Stimulated activated CD8-positive, alpha-beta memory T cell treated with anti-CD3 and anti-CD28 coated beads, Interleukin-7, amount 100 ng/mL, for 4 hours (primary cell): Measurements from ENCODE around the gene PEF1.
A peak's percentile ranks its signal among the peaks of the same experiment; 100 is the strongest.
"Not testable (repeated sequence)": the region's sequence is repeated elsewhere in the genome, so short reads cannot be mapped to it uniquely, and the experiment has no call there.

Source experiments
- DNase-seq, 2 donors: peaks; one replicate each; pipeline ENCODE4 v3.0.0-alpha.2; 2020; ENCODE audit warnings: low read depth in 2 of 2

The PEF1 gene

DNA sequence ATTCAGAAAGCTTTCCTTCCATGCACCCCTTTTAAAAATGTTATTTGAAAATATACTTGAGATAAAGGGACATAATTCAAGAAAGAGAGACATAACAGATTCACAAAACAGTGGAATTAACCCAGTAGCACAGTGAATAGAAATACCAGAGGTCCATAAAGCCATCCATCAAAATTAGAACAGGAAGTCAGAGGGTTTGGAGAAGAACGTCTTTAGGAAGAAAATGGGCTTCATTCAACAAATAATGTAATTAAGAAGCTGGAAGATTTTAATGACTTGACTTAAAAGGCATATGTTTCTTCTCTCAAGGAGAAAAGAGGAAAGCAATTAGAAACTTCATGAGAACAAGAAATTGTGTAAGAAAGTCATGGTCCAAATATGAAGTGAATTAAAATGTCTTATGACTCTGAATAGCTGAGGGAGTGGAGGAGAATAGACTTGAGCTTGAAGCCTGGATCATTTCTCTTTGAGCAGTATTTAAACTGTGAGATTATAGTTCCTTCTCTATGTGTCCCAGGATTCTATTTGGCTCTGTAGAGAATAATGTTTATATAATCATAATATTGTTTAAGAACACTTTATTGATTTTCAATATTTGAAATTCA is 35.1 kb downstream of the PEF1 start:
- DNase-seq = no peak

DNA sequence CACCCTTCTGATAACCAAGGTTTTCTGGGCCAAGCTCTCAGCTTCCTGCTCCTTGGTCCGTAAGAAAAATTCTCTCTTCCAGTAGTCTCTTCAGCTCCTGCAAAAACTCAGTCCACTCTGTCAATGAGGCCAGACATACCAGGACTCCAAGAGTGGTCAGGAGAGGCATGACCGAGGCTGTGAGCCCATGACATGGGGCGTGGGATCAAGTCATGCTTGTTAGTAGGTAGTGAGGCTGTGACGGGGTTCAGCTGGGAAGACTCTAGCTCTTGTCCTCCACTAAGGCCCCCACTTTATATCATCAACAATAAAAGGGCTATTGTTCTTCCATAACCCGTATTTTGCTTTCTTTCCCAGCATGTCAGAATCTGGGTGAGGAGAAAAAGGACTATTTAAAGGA is 37.3 kb downstream of the PEF1 start:
- no peak for DNase-seq

DNA sequence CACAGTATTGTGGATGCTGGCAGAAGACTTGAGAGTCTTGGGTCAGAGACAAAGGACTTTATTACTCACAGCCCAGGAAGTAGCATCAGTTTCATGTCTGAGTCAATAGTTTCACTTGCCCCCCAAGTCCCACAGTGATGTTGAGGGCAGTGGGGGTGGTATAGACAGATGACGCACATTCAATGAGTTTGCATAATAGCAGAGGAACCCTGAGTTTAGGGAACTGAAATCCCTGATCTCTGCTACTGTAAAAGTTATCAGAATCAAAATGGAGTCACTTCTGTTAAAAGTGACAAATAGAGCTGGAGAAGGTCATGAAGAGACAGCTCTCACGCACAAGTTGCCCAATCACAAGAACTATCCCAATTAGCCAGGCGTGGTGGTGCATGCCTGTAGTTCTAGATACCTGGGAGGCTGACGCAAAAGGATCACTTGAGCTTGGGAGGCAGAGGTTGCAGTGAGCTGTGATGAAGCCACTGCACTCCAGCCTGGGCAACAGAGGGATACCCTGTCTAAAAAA is 38.7 kb downstream of the PEF1 start:
- no peak for DNase-seq

DNA sequence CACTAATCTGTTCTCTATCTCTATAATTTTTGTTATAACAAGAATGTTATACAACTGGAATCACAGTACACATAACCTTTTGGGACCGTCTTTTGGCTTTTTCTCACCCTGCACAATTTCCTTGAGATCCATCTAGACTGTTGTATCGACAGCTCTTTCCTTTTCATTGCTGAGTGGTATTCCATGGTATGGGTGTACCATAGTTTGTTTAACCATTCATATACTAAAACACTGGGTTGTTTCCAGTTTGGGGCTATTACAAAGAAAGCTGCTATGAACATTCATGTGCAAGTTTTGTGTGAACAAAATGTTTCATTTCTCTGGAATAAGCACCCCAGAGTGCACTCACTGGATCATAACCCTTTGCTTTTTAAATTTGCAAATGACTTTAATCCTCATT is 42.6 kb downstream of the PEF1 start:
- DNase-seq = no peak

DNA sequence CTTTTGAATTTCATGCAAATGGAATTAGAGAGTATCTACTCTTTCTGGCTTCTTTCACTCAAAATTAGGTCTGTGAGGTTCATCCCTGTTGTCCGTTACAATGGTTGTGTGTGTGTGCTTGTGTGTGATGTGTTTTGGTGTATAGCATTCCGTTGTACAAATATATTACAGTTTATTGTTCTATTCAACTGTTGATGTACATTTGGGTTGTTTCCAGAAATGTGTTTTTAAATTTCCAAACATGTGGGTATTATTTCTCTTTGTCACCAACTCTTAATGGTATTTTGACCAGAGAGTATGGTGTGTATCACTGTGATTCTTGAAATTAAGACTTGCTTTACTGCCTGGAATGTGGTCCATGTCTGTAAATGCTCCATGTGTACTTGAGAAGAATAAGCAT is 44.0 kb downstream of the PEF1 start:
- DNase-seq = no peak

DNA sequence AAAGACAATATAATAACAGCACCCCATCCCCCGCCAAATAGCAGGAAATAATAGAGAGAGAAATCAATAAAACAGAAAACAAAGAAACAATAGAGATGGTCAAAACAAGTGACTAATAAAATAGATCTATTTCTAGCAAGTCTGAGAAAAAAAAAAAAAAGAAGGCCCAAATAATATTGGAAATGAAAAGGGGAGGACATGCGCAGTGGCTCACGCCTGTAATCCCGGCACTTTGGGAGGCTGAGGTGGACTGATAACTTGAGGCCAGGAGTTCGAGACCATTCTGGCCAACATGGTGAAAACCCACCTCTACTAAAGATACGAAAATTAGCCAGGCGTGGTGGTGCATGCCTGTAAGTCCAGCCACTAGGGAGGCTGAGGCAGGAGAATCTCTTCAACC is 45.7 kb downstream of the PEF1 start:
- no peak for DNase-seq

DNA sequence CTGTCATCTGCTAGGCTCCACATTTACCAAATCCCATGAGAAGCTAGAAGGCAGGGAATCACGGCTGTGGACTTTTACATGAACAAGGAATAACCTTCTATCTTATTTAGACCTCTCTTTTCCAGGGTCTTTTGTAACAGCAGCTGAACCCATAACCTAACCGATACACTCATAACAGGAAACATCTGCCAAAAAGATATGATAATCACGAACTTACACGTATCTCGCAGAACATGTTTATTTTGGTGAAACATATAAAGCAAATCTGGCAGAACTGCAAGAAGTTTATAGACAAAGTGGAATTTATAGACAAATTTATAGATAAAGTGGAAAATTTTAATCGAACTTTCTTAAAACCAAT is 48.0 kb downstream of the PEF1 start:
- no peak for DNase-seq

DNA sequence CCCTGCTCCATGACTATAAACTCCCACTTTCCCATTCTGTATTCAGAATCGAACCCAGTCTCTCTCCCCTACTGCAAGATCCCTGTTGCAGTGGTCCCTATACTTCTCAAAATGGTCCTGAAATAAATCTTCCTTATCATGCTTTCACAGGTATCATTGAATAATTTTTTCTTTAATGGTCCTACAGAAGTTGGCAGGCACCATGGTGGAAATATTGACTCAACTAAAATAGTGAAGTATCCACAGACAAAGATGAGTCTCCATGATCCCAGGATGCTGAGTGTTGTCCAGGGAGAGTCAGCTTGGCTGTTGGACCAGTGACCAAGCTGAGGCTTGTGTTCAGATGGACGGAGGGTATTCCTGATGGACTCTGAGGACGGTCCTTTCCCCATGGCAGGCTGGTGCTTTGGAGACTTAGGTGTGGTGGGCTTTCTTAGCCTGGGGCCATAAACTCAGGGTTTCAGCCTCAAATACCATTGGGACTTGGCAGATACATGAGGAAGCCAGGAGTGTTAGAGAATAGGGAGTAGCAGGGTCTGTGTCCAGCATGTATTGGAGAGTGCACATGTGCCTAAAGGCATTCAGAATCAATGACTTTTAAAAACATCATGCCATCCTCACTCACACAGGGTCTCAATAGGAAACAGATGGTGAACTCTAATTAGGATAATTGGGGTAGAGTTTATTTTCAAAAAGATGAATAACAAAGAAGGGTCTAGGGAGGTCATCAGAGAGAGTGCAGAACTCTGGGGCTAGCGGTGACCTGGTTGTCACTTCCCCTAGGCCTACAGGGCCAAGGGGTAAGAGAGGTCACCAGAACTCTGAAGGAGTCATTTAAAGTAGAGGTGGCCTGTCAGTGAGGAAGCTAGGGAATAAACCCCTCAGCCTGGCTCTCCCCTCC is 48.6 kb downstream of the PEF1 start:
- no peak for DNase-seq

DNA sequence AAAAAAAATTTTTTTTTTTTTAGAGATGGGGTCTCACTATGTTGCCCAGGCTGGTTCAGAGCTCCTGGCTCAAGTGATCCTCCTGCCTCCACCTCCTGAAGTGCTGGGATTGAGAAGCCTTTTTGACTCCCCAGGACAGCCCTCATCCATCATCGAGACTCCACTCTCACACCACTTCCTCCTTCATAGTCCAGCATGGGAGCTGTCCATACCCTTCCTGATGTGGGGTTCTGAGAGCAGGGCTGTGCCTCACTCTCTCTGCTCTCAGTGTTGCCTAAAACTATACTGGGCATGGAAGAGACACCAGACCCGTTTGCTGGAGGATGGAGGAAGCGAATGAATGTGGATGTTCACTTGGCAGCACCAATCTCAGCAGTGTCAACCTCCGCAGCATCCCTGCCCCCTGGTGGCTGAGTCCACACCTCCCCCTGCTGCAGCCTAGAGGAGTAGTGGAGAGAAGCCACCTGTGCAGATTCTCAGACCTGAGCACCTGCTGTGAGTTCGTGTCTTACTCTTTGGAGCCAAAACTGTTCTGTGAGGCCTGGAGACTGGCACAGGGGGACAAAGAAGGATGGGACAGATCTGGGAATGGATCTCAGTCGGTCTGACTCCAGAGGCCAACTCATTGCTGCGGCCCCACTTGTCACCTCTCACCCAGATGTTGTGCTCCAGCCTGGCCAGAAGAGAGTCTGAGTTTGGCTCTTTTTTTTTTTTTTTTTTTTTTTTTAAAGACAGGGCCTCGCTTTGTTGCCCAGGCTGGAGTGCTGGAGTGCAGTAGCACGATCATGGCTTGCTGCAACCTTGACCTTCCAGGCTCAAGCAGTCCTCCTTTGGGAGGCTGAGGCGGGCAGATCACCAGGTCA is 50.7 kb downstream of the PEF1 start:
- peak; percentile 17 to 45 for DNase-seq

DNA sequence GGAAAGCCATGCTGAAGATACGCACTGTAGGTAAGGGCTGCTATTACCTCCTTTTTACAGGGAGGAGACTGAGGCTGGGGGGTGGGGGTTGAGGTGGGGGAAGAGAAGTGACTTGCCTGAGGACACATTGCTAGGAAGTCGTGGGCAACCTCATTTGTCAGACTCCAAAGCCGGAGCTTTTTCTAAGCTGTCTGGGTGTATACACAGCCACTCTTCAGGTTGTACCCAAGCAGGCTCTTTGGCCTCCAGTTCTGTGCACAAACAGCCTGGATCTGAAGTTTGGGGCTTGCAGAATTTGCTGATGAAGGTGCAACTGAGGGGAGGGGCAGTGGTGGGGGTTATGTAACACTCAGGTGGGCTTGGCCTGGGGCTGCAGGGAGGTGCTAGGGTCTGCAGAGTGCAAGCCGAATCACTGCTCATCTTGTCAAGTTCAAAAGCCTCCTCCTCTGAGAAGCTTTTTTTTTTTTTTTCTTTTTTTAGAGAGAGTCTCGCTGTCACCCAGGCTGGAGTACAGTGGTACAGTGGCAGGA is 51.5 kb downstream of the PEF1 start:
- no peak for DNase-seq

DNA sequence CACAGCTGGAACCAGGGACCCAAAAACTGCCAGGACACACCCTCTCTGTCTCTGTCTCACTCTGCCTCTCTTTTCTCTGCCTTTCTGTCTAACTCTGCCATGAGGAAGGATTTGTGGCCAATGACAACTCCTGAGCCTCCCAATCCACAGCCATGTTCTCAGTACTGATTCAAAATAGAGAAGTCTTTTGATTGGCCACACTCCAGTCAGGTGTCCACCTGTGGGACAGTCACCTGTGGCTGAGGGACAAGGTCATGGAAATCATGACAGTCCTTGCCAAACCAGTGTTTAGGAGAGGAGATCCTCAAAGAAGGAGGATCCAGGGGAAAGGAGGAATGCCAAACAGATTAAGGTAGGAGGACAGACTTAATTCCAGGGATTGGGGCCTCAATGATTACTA is 52.5 kb downstream of the PEF1 start:
- no peak for DNase-seq

DNA sequence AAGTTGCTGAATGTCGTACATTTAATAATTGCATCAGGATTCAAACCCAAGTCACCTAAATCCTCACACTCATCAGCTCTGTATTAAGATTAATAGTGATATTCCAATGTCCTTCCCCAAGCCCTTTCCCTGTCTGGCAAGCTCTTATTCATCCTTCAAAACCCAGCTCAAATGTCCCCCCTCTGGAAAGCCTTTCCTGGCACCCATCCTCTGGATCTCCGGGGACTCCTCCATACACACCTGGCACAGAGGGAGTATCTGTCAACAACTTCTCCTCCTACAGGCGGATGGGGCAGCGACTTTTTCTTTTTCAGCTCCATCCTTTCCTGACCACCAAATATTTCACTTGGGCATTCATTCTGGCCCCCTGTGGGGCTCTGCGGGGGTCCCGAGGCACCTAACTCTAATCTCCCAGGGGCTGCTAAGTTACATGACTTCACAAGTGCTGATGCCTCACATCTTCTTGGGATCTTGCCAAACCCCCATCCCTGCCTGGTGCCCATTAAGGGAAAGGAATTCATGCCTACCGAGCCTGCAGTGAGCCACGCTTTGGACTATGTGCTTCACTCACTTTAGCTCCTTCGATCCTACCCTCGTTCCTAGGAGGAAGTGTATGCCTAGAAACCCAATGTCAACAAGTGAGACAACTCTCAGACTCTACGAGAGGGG is 53.1 kb downstream of the PEF1 start:
- no peak for DNase-seq

DNA sequence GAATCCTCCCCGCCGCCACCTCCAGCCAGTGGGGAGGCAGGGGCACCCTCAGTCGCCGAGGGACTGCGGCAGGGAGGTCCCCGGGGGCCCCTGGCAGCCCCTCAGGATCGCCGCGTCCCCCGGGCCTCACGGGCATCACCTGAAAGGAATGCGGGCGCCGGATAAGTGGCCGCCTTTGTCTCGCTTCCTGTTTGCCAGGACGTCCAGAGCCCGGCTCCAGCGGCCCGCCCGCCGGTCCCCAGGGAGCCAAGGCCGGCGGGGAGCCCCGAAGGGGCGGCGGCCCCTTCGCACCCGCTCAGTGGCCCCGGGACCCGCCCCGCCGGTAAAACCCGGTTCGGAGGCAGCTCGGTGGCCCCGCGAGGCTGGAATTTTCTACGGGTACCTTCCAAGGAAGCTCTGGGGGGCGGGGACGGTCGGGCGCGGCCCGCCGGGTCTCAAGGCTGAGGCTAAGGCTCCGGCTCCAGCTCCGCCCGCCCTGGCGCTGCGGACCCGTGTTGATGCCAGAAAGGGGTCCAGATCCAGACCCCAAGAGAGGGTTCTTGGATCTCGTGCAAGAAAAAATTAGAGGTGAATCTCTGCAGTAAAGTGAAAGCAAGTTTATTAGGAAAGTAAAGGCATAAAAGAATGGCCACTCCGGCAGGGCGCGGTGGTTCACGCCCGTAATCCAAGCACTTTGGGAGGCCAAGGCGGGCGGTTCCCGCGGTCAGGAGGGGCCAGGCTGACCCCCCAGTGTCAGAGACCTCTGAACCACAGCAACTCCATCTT is 55.7 kb downstream of the PEF1 start:
- no peak for DNase-seq

DNA sequence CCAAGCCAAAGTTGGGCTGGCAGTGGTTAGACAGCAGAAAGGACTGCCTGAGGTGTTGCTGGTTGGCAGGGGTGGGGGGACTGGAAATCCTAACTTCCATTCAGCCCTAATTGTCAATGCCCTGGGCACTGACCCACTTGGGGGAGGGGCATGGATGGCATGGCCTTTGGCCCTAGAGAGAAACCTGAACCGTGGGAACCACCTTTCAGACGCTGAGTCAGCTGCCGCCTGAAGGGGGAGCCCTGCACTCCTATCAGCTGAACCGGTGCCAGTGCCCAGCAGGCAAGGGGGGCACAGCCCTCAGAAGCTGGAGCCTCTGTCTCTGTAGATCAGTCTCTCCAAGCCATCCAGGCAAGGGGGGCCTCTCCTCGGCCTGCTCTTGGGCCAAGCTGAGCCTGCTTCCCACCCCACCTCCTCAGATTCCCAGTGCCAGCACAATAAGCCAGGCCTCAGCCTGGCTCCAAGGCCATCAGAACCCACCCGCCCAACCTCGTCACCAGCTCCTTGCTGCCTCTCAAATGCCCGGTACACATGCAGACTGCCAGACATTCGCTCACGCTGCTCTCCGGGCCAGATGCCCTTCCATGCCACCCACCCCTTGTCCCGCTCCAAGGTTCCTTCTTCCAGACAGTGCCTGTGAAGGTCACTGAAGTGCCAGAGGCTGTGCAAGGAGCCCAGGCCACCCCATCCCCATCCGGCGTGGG is 56.8 kb downstream of the PEF1 start:
- DNase-seq = no peak

DNA sequence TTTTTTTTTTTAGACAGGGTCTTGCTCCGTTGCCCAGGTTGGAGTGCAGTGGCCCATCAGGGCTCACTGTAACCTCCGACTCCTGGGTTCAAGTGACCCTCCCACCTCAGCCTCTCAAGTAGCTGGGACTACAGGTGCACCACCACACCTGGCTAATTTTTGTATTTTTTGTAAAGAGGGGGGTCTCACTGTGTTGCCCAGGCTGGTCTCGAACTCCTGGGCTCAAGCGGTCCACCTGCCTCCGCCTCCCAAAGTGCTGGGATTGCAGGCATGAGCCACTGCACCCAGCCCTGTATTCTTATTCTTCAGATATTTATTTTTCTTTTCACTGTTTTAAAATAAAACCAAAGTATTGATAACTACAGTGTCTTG is 57.4 kb downstream of the PEF1 start:
- DNase-seq = not testable (repeated sequence)

DNA sequence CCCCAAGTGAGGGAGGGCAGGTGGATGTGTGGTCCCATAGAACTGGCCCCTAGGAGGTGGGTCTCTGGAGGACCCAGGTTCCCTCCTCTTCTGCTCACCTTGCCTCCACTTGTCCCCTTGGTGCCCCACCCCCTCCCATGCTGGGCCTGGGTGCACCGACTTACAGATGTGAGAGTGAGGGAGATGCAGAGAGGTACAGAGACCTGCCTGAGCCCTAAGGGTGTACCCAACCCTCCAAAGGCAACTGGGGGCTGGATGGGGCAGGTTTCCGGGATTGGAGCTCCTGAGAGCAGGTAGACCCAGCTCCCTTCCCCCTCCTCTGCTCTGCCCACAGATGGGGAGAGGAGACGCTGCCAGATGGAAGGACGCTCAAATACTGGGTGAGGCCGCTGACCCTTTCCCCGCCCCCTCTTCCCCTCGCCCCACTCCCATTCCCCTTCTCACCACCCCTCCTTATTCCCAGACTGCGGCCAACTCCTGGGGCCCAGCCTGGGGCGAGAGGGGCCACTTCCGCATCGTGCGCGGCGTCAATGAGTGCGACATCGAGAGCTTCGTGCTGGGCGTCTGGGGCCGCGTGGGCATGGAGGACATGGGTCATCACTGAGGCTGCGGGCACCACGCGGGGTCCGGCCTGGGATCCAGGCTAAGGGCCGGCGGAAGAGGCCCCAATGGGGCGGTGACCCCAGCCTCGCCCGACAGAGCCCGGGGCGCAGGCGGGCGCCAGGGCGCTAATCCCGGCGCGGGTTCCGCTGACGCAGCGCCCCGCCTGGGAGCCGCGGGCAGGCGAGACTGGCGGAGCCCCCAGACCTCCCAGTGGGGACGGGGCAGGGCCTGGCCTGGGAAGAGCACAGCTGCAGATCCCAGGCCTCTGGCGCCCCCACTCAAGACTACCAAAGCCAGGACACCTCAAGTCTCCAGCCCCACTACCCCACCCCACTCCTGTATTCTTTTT is 58.0 kb downstream of the PEF1 start:
- DNase-seq = no peak

DNA sequence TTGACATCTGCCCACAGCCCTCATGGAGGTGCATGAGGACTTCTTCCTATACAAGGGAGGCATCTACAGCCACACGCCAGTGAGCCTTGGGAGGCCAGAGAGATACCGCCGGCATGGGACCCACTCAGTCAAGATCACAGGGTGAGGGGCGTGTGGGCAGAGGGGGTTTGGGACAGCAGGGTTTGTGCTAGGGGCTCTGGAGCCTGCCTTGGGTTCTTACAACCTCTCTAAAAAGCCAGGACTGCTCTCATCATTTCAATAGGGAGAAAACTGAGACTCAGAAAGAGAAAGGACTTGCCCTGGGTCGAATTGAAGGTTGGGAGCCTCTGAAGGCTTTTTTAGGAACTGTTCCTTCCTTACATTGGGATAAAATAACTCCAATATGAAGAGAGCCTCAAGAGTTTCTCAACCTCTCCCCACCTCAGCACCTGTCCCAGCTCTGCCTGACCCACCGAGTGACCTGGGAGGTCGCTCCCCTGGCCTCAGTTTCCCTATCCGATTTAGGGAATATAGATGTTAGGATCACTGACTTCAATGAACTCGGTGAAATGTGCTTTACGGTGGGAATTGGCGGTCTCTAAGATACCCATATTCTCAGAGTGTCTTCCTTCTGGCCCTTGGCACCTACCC is 58.8 kb downstream of the PEF1 start:
- no peak for DNase-seq

DNA sequence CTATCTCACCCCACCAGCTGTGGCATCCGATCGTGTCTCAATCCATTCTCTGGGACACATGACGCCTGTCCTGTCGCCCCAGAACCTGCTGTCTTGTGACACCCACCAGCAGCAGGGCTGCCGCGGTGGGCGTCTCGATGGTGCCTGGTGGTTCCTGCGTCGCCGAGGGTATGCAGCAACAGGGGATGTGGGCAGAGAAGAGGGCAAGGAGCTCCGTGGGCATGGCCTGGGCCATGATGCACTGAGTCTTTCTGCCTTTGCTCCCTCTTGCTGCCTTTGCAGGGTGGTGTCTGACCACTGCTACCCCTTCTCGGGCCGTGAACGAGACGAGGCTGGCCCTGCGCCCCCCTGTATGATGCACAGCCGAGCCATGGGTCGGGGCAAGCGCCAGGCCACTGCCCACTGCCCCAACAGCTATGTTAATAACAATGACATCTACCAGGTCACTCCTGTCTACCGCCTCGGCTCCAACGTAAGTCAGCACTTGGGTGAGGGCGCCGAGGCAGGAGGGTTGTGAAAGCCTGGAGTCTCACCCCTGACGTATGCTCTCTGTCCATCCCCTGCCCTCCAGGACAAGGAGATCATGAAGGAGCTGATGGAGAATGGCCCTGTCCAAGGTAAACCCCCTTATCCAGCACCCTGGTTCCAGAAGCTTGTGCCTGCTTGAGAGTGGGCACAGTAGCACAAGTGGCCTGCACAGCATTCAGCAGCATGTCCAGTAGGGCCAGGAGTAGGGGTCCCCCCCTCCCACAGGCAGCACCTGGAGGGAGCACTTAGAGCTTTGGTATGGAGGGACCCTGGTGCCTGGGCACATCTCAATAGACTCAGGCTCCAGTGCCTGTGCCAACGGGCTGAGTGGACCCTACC is 59.6 kb downstream of the PEF1 start:
- no peak for DNase-seq
